HG03108 (cell line): Measurements from ENCODE around the gene ZNF57.
"Not testable (repeated sequence)": the region's sequence is repeated elsewhere in the genome, so short reads cannot be mapped to it uniquely, and the experiment has no call there.

Source experiments
- ATAC-seq: cut with Tn5 transposase; IDR thresholded peaks from one replicate; pipeline ENCODE4 v1.9.1; 2021; ENCODE audit warnings: moderate library complexity; ENCODE audit not compliant: unreplicated experiment

The ZNF57 gene

DNA sequence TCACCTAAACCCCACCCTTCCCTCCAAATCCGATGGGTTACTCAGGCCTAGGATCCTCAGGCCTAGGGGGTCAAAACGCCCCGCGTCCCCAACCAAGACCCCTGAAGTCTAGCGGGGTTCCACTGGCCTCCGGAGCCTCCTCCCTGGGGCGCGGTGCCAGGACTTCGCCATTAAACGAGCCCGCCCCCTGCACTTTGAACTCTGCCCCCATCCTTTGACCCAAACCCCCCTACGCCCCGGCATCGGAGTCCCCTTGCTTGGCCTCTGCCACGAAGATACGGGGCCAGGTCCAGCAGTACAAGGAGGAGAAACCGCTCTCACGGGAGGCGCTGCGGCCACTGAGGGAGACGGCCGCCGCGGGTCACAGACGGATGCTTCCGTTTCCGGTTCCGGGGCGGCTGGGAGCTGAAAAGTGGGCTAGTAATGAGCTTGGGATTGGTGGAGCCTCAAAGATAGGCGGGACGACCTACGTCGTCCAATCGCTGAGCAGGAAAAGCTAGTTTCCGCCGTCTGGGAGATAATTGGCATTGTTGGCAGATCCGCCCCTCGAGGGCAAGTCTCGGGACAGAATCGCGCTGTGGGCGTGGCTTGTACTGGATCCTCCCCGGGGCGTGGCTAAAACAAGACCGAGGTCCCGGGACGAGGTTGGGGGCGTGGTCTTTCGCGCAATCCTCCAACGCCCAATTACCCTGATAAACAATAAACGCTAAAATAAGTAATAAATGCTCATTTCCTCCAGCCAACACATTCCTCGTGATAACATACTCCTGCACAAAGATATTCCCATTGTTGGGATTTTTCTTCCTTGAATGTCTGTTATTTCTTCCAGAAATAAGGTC is 49.8 kb downstream of the ZNF57 start:
- peak; percentile 89 for ATAC-seq

DNA sequence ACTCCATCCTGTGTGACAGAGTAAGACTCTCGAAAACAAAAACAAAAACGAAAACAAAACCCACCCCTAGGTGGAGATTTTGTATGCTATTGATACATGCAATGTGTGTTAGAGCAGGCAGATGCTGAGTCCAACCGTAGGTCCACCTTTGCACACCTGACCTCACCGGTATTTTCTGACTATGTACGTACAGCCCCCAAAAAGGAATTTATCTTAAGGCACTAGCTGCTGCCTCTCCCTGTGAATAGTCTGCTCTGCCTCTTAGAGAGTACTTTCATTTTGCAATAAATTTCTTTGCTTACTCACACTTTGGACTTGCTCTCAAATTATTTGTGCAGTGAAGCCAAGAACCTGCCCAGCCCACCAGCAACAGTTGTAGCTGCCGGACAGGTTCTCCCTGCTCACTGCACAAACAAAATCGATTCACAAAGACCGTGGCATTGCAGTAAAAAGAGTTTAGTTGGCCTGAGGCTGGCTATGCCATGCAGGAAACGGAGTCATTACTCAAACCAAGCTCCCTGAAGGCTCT is 52.3 kb downstream of the ZNF57 start:
- no peak for ATAC-seq

DNA sequence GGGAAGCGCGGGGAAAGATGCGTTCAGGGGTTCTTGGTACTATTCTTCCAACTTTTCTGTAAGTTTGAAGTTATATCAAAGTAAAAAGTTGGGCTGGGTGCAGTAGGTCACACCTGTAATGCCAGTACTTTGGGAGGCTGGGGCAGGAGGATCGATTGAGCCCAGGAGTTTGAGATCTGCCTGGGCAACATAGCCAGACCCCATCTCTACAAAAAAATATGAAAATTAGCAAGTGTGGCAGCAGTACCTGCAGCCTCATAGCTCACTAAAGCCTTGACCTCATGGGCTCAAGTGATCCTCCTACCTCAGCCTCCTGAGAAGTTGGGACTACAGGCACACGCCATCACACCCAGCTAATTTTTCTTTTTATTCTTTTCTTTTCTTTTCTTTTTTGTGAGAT is 56.4 kb downstream of the ZNF57 start:
- ATAC-seq, result no peak

DNA sequence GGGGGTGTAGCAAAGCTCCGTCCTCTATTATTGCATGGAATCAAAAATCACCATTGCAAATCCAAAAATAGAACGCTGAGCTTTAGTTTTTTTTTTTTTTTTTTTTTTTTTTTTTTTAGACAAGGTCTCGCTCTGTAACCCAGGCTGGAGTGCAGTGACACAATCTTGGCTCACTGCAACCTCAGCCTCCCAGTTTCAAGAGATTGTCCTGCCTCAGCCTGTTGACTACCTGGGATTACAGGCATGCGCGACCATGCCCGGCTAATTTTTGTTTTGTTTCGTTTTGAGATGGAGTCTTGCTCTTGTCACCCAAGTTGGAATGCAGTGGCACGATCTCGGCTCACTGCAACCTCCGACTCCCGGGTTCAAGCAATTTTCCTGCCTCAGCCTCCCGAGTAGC is 59.4 kb downstream of the ZNF57 start:
- ATAC-seq, result no peak

DNA sequence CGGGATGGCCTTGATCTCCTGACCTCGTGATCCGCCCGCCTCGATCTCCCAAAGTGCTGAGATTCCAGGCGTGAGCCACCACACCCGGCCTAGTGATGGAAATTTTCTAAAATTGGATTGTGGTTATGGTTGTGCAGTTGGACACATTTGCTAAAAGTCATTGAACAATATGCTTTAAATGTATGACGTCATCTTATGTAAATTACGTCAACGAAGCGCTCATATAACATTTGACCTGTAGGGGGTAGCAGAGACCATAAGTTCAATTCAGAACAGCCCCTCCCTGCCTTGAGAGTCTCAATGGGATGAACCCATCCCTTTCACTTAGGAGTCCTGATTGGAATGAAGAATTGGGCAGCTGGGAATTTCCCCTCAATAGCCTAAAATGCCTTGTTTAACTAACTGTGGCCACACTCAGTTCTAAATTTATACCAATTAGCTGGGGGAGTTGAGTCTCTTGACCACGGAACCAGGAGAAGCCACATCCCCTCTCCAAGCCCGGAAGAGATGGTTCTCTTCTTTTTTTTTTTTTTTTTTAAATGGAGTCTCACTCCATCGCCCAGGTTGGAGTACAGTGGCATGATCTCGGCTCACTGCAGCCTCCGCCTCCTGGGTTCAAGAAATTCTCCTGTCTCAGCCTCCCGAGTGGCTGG is 61.4 kb downstream of the ZNF57 start:
- no peak for ATAC-seq

DNA sequence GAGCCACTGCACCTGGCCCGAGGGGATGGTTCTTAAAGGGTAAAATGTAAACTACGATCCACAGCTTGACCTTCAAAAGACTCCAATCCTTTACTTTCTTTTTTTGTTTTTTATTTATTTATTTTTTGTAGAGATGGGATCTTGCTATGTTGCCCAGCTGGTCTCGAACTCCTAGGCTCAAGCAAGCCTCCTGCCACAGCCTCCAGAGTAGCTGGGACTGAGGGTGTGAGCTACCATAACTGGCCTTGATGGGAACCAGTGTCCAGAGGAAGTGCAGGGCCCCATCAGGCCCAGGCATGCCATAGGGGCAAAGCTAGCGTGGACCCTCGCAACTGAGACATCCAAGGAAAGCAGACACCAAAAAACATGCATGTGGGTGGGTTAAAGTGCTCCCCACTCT is 62.4 kb downstream of the ZNF57 start:
- ATAC-seq, result no peak

DNA sequence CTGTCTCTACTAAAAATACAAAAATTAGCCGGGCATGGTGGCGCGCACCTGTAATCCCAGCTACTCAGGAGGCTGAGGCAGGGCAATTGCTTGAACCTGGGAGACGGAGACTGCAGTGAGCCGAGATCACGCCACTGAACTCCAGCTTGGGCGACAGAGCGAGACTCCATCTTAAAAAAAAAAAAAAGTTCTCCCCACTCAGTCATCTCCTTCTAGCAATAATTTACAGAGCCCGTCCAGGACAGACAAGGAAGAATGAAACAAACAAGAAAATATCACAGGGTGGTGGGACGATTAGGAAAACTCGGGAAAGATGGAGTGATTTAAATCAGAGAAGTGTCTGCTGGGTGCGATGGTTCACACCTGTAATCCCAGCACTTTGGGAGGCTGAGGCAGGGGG is 62.9 kb downstream of the ZNF57 start:
- not testable (repeated sequence) for ATAC-seq

DNA sequence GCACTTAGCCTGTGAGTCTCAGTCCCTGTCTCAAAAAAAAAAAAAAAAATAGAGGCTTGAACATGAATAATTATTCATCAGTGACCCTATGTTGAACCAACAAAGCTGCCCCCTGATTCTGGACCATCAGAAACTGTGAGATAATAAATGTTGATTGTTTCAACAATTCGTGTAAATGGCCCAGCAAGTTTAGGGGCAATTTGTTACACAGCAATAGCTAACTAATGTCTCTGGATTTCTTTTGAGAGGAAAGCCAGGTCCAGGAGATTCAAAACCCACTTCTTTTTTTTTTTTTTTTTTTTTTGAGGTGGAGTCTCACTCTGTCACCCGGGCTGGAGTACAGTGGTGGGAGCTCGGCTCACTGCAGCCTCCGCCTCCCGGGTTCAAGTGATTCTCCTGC is 64.1 kb downstream of the ZNF57 start:
- ATAC-seq, result no peak

DNA sequence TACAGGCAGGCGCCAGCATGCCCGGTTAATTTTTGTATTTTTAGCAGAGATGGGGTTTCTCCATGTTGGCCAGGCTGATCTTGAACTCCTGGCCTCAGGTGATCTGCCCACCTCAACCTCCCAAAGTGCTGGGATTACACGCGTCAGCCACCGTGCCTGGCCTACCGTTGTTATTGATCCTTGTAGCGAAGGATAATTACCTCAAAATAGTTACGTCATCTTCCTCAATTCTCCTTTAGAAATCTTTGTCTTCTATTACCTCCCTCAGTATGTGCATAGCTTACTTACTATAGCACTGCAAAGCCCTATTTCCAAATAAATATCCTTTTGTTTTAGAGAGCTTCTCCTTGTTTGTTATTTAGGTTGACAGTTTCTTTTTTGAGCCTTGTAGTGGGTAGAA is 67.2 kb downstream of the ZNF57 start:
- ATAC-seq, result no peak
